IMR-90 (cell line): ENCODE results near the gene LAMA3. TPM values are rescaled to one million over a fixed set of nuclear protein-coding genes. Genes with fewer than 3 reads are reported as not detected.

Source experiments
- ATAC-seq: fragments of 200-7000 bp; cut with Tn5 transposase; 2 replicates; pipeline ENCODE4 v1.9.1; 2020; ENCODE audit warnings: low read depth, mild to moderate bottlenecking, moderate library complexity
- BruUV-seq: library from RNA; stranded (reverse); fragments of 400-500 nt; replicated peaks from 2 replicates; lab custom pipeline; 2021; lab: Mats Ljungman, UMichigan
- CTCF ChIA-PET: fragments of 300-600 bp; formaldehyde crosslinking; extraction: SDS; loops from one replicate; lab custom pipeline; 2021; ENCODE audit warnings: antibody characterized with exemption; lab: Yijun Ruan, JAX
- POLR2A ChIA-PET: fragments of 300-600 bp; sonication (Branson Sonifier 250); formaldehyde crosslinking; loops from one replicate; lab custom pipeline; 2022; ENCODE audit warnings: antibody characterized with exemption; ENCODE audit not compliant: unreplicated experiment; lab: Charles Lee
- DNase-seq: peaks from one replicate; pipeline ENCODE4 v3.0.0; 2013
- H2AFZ ChIP-seq: replicated peaks from 2 replicates; pipeline ENCODE3; 2013; ENCODE audit warnings: low read length, mild to moderate bottlenecking; ENCODE audit not compliant: poor library complexity
- H2AK5ac ChIP-seq: 2 replicates; pipeline ENCODE4 v1.6.1; 2013; ENCODE audit warnings: low read depth, low read length, inconsistent platforms
- H2AK9ac ChIP-seq: replicated peaks from 2 replicates; pipeline ENCODE3; 2013; ENCODE audit warnings: mild to moderate bottlenecking, low read depth, low read length, moderate library complexity; ENCODE audit not compliant: poor library complexity
- H2BK120ac ChIP-seq: 2 replicates; pipeline ENCODE4 v1.6.1; 2013; ENCODE audit warnings: low read depth, low read length, inconsistent platforms
- H2BK15ac ChIP-seq: 3 replicates; pipeline ENCODE4 v1.6.1; 2013; ENCODE audit warnings: low read depth, low read length, inconsistent platforms
- H2BK20ac ChIP-seq: 2 replicates; pipeline ENCODE4 v1.6.1; 2013; ENCODE audit warnings: low read depth, mild to moderate bottlenecking, inconsistent platforms, low read length, moderate library complexity
- H2BK5ac ChIP-seq: 2 replicates; pipeline ENCODE4 v1.6.1; 2013; ENCODE audit warnings: mild to moderate bottlenecking, low read depth, low read length, inconsistent platforms; ENCODE audit not compliant: poor library complexity, severe bottlenecking
- H3K14ac ChIP-seq: replicated peaks from 2 replicates; pipeline ENCODE4 v1.6.1; 2013; ENCODE audit warnings: low read depth, low read length, inconsistent platforms
- H3K18ac ChIP-seq: 2 replicates; pipeline ENCODE4 v1.6.1; 2013; ENCODE audit warnings: low read depth, low read length, control low read depth
- H3K23ac ChIP-seq: 2 replicates; pipeline ENCODE4 v1.6.1; 2013; ENCODE audit warnings: low read depth, low read length, inconsistent platforms
- H3K27ac ChIP-seq: 2 replicates; pipeline ENCODE4 v1.5.1; 2013; ENCODE audit warnings: mild to moderate bottlenecking, control low read depth, low read length; ENCODE audit not compliant: insufficient read depth
- H3K27me3 ChIP-seq: 2 replicates; pipeline ENCODE4 v1.6.1; 2013; ENCODE audit warnings: low read length; ENCODE audit not compliant: control insufficient read depth, insufficient read depth
- H3K36me3 ChIP-seq: 2 replicates; pipeline ENCODE4 v1.6.1; 2013; ENCODE audit warnings: low read length, mixed read lengths; ENCODE audit not compliant: control insufficient read depth, insufficient read depth
- H3K4ac ChIP-seq: 2 replicates; pipeline ENCODE4 v1.6.1; 2013; ENCODE audit warnings: low read depth, low read length, inconsistent platforms
- H3K4me1 ChIP-seq: 2 replicates; pipeline ENCODE4 v1.6.1; 2013; ENCODE audit warnings: low read length, mixed read lengths; ENCODE audit not compliant: control insufficient read depth, insufficient read depth
- H3K4me2 ChIP-seq: 2 replicates; pipeline ENCODE4 v1.6.1; 2013; ENCODE audit warnings: low read depth, mild to moderate bottlenecking, control low read depth, low read length, moderate library complexity
- H3K4me3 ChIP-seq: 2 replicates; pipeline ENCODE4 v1.5.1; 2013; ENCODE audit warnings: low read depth, mild to moderate bottlenecking, control low read depth, low read length, moderate library complexity; ENCODE audit not compliant: insufficient read depth
- H3K56ac ChIP-seq: 2 replicates; pipeline ENCODE4 v1.6.1; 2013; ENCODE audit warnings: low read length, inconsistent platforms; ENCODE audit not compliant: insufficient read depth; ENCODE audit errors: extremely low read depth
- H3K79me1 ChIP-seq, 2 experiments: 2 replicates each; pipeline ENCODE4 v1.6.1; 2013; ENCODE audit warnings: low read length in 2 of 2, inconsistent platforms in 1 of 2, low read depth in 1 of 2
- H3K9ac ChIP-seq: 2 replicates; pipeline ENCODE4 v1.6.1; 2013; ENCODE audit warnings: low read depth, low read length, control low read depth
- H3K9me1 ChIP-seq: 2 replicates; pipeline ENCODE4 v1.6.1; 2013; ENCODE audit warnings: low read length, inconsistent platforms; ENCODE audit not compliant: insufficient read depth
- H3K9me3 ChIP-seq: 2 replicates; pipeline ENCODE4 v1.6.1; 2013; ENCODE audit warnings: low read length; ENCODE audit not compliant: control insufficient read depth, insufficient read depth
- H4K20me1 ChIP-seq: 2 replicates; pipeline ENCODE4 v1.6.1; 2013; ENCODE audit warnings: low read length, inconsistent platforms; ENCODE audit not compliant: insufficient read depth
- H4K5ac ChIP-seq: 2 replicates; pipeline ENCODE4 v1.6.1; 2013; ENCODE audit warnings: mild to moderate bottlenecking, low read depth, low read length, control low read depth
- H4K8ac ChIP-seq, 2 experiments: 2 replicates each; pipeline ENCODE4 v1.6.1; 2013; ENCODE audit warnings: low read depth in 2 of 2, low read length in 2 of 2, control low read depth in 1 of 2, inconsistent platforms in 1 of 2
- H4K91ac ChIP-seq: 2 replicates; pipeline ENCODE4 v1.6.1; 2013; ENCODE audit warnings: low read depth, low read length, inconsistent platforms; ENCODE audit not compliant: insufficient read depth
- CEBPB ChIP-seq: IDR thresholded peaks from 2 replicates; pipeline ENCODE4 v1.6.1; 2012; ENCODE audit warnings: low read depth, low read length, improper control_type of control experiment
- MAFK ChIP-seq: IDR thresholded peaks from 2 replicates; pipeline ENCODE4 v1.6.1; 2012; ENCODE audit warnings: low read depth, low read length, improper control_type of control experiment
- MAZ ChIP-seq: IDR thresholded peaks from 2 replicates; pipeline ENCODE4 v1.6.1; 2012; ENCODE audit warnings: low read depth, mild to moderate bottlenecking, low read length, improper control_type of control experiment, moderate library complexity, borderline replicate concordance
- NFE2L2 ChIP-seq: fragments of 150-350 bp; IDR thresholded peaks from 2 replicates; pipeline ENCODE4 v1.6.1; 2016; ENCODE audit warnings: low read depth, mild to moderate bottlenecking, low read length
- POLR2A ChIP-seq: IDR thresholded peaks from 2 replicates; pipeline ENCODE4 v1.6.1; 2012; ENCODE audit warnings: mild to moderate bottlenecking, low read depth, low read length
- RCOR1 ChIP-seq: IDR thresholded peaks from 2 replicates; pipeline ENCODE4 v1.6.1; 2012; ENCODE audit warnings: mild to moderate bottlenecking, low read length, improper control_type of control experiment; ENCODE audit not compliant: insufficient replicate concordance
- SMC3 ChIP-seq: fragments of 150-350 bp; IDR thresholded peaks from 2 replicates; pipeline ENCODE4 v1.6.1; 2016; ENCODE audit warnings: low read depth, mild to moderate bottlenecking, antibody characterized with exemption, low read length, moderate library complexity
- WGBS, 2 experiments: methylation state at CpG; one replicate each; pipeline versions ENCODE4 v1.1.5 to v1.1.7; 2013; ENCODE audit warnings: missing lambda C conversion rate in 2 of 2; ENCODE audit not compliant: insufficient read length in 1 of 2; ENCODE audit errors: extremely low coverage in 2 of 2; 5-methylcytosine and 5-hydroxymethylcytosine counted together
- dilution Hi-C: fragments of 300-500 bp; cut with HindIII; formaldehyde crosslinking; loops from one replicate; pipeline ENCODE4 v1.14.3; 2018; ENCODE audit warnings: low sequenced_read_pairs; ENCODE audit not compliant: unreplicated experiment
- in situ Hi-C: fragments of 300-500 bp; cut with MboI; formaldehyde crosslinking; loops from 3 replicates; pipeline ENCODE4 v1.14.3; 2019; ENCODE audit warnings: low sequenced_read_pairs, inconsistent platforms, mixed read lengths
- intact Hi-C: fragments of 100-400 bp; cut with micrococcal nuclease; formaldehyde crosslinking; loops from 2 replicates; pipeline ENCODE4 v1.10.0; 2022
- polyA plus RNA-seq, 3 experiments: library from polyadenylated mRNA; depleted of rRNA; stranded (reverse); fragments of >200 nt; gene quantifications; 2 replicates each; pipeline ENCODE4 v1.2.3, GENCODE V29; 2012; ENCODE audit warnings: low replicate concordance in 1 of 3
- total RNA-seq: library from RNA; depleted of rRNA; stranded (reverse); fragments of >200 nt; gene quantifications from 2 replicates; pipeline ENCODE4 v1.2.3, GENCODE V29; 2012

LAMA3 gene
- total and polyA plus RNA-seq, 2 of the 4 experiments (the other 2 are of a cell fraction): 0.18 to 0.19 TPM

- H2BK120ac ChIP-seq: no peak overlapping the region
- no peak overlapping the region for H2BK20ac ChIP-seq
- no CpG with 5 or more reads among the region's 2 CpGs for WGBS, 2 experiments
- no peak overlapping the region for H3K56ac ChIP-seq
- no peak overlapping the region for H2BK15ac ChIP-seq
- H3K79me1 ChIP-seq: no peaks in the 10 kb centered on the region
- H2BK5ac ChIP-seq: no peak overlapping the region
- H3K27me3 ChIP-seq: no peaks in the 10 kb centered on the region
- no peak overlapping the region for H3K14ac ChIP-seq
- TF ChIP-seq MAFK (no peak), POLR2A (no peak), SMC3 (no peak), RCOR1 (no peak), CEBPB (no peak), MAZ (no peak), NFE2L2 (no peak)
- no peak overlapping the region for H3K4ac ChIP-seq
- in situ Hi-C loops (no loop called here), intact Hi-C loops (no loop called here), dilution Hi-C loops (no loop called here)
- no peak overlapping the region for H4K8ac ChIP-seq
- no peak overlapping the region for H3K4me3 ChIP-seq
- no TSS peak for BruUV-seq
- no peaks in the 10 kb centered on the region for H3K36me3 ChIP-seq
- H2AFZ ChIP-seq: no peak overlapping the region
- H3K4me1 ChIP-seq: peaks cover 5% of the 10 kb centered on the region
- no peak overlapping the region for H4K5ac ChIP-seq
- CTCF ChIA-PET: interaction anchor here (1.2 kb wide), 1 partner anchor 15 kb away, joined by 3 read pairs; no protein-coding TSS in a partner anchor
- H4K91ac ChIP-seq: no peak overlapping the region
- H3K23ac ChIP-seq: no peak overlapping the region
- H3K18ac ChIP-seq: no peak overlapping the region
- H3K9me1 ChIP-seq: no peaks in the 10 kb centered on the region
- DNase-seq: peak; percentile 15
- H3K27ac ChIP-seq: no peak overlapping the region
- no peak overlapping the region for H3K9ac ChIP-seq
- no peak overlapping the region for H3K4me2 ChIP-seq
- no peak overlapping the region for H2AK5ac ChIP-seq
- POLR2A ChIA-PET: no interaction called here
- no peaks in the 10 kb centered on the region for H4K20me1 ChIP-seq
- no peak overlapping the region for H2AK9ac ChIP-seq
- H3K9me3 ChIP-seq: no peaks in the 10 kb centered on the region
- ATAC-seq: peak; percentile 28; the same call in 1 of the 2 replicates
These were observed 198.2 kb downstream of the LAMA3 start for GRCh38 chr18:23887493-23887892.
